Natural killer cell (primary cell): ENCODE results near the gene BCL6. TPM values are rescaled to one million over a fixed set of nuclear protein-coding genes. Genes with fewer than 3 reads are reported as not detected.

Experiments
- ATAC-seq, 3 donors: fragments of 150-1000 bp in 2 of 3; fragments of 200-7000 bp in 1 of 3; cut with Tn5 transposase; 1 replicate in 1 of 3; 2 replicates in 2 of 3; pipeline ENCODE4 v1.10.0; 2021; ENCODE audit warnings: mild to moderate bottlenecking in 2 of 3, moderate library complexity in 2 of 3
- DNase-seq, 2 donors: peaks; one replicate each; pipeline versions ENCODE4 v3.0.0 to v3.0.0-alpha.2; 2013 to 2021; ENCODE audit warnings: mixed read lengths in 1 of 2
- H3K27ac ChIP-seq: one replicate; pipeline ENCODE4 v1.5.1; 2013; ENCODE audit warnings: mild to moderate bottlenecking, low read length
- H3K27me3 ChIP-seq: one replicate; pipeline ENCODE4 v1.6.1; 2013; ENCODE audit warnings: low read length; ENCODE audit not compliant: control insufficient read depth, insufficient read depth
- H3K36me3 ChIP-seq: one replicate; pipeline ENCODE4 v1.6.1; 2013; ENCODE audit warnings: low read length; ENCODE audit not compliant: control insufficient read depth, insufficient read depth
- H3K4me1 ChIP-seq: one replicate; pipeline ENCODE4 v1.6.1; 2013; ENCODE audit warnings: low read length; ENCODE audit not compliant: control insufficient read depth, insufficient read depth
- H3K4me3 ChIP-seq: one replicate; pipeline ENCODE4 v1.5.1; 2013; ENCODE audit warnings: low read length
- H3K9me3 ChIP-seq: one replicate; pipeline ENCODE4 v1.6.1; 2013; ENCODE audit warnings: low read length; ENCODE audit not compliant: control insufficient read depth, insufficient read depth
- H3K27ac Mint-ChIP-seq, 2 donors: one replicate each; pipeline ENCODE4 v1.8.0; 2022; ENCODE audit warnings: mild to moderate bottlenecking in 2 of 2, mixed read lengths in 2 of 2, moderate library complexity in 1 of 2
- H3K27me3 Mint-ChIP-seq, 2 donors: one replicate each; pipeline ENCODE4 v1.8.0; 2022; ENCODE audit warnings: low read depth in 2 of 2, mixed read lengths in 2 of 2
- H3K36me3 Mint-ChIP-seq: one replicate; pipeline ENCODE4 v1.8.0; 2022; ENCODE audit warnings: mixed read lengths
- H3K4me1 Mint-ChIP-seq, 2 donors: one replicate each; pipeline ENCODE4 v1.8.0; 2022; ENCODE audit warnings: mixed read lengths in 2 of 2
- H3K4me3 Mint-ChIP-seq: one replicate; pipeline ENCODE4 v1.8.0; 2022; ENCODE audit warnings: mild to moderate bottlenecking, moderate library complexity, mixed read lengths
- H3K9me3 Mint-ChIP-seq, 2 donors: one replicate each; pipeline ENCODE4 v1.8.0; 2022; ENCODE audit warnings: mixed read lengths in 2 of 2
- CTCF ChIP-seq: fragments of 200-600 bp; IDR thresholded peaks from one replicate; pipeline ENCODE4 v1.8.0; 2022; ENCODE audit warnings: antibody characterized with exemption
- WGBS: methylation state at CpG from one replicate; pipeline ENCODE4 v1.1.7; 2013; ENCODE audit warnings: missing lambda C conversion rate; ENCODE audit not compliant: insufficient coverage; 5-methylcytosine and 5-hydroxymethylcytosine counted together
- intact Hi-C: fragments of 100-400 bp; cut with micrococcal nuclease; formaldehyde crosslinking; loops from one replicate; pipeline ENCODE4 v1.14.2; 2022
- total RNA-seq, 4 donors: library from RNA; stranded (reverse); fragments of 120-200 nt in 1 of 4; gene quantifications; one replicate each; pipeline versions ENCODE4 v1.2.3 to v1.2.4, GENCODE V29; 2013 to 2022

The BCL6 gene
- total RNA-seq, 3 donors from 2014 or later (not counting 1 experiment from before 2014, with no cell fraction given) = 41.0 to 59.0 (median 45.2) TPM

DNA sequence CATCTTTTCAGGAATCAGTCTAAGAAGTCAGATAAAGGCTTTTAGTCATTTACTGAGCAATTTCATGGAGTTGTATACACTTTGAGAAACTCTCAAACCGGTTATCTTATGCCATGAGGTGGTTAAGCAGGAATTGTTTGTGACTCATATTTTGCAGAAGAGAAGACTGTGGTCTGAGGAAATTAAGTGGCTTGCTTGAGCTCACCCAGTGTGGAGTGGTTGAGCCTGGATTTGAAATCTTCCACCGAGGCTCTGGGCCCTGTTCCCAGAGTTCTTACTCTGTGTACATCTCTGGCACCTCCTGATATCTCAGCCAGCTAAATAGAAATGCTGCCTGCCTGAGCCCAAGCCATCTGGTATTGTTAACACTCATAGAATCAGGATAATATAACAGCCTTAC is 37.8 kb upstream of the BCL6 start:
- ATAC-seq = no peak
- Histone ChIP-seq H3K4me3 (no peak overlapping the region), H3K4me1 (peaks cover 6% of the 10 kb centered on the region), H3K9me3 (no peaks in the 10 kb centered on the region), H3K27ac (no peak overlapping the region), H3K27me3 (no peaks in the 10 kb centered on the region), H3K36me3 (no peaks in the 10 kb centered on the region)
- WGBS = 58% methylated on average over 2 of the region's 2 CpGs
- Mint-ChIP-seq H3K4me1 (peaks cover 6 to 8% of the 10 kb centered on the region in 2 donors), H3K27ac (no peak overlapping the region), H3K36me3 (no peaks in the 10 kb centered on the region), H3K9me3 (no peaks in the 10 kb centered on the region), H3K27me3 (no peaks in the 10 kb centered on the region), H3K4me3 (no peak overlapping the region)
- intact Hi-C loops = no loop called here
- DNase-seq = no peak
- no peak for TF ChIP-seq CTCF

GRCh38 chr3:187782006-187782405 is 36.7 kb upstream of the BCL6 start:
- no peak overlapping the region for H3K27ac ChIP-seq
- ATAC-seq (no peak), DNase-seq (no peak)
- H3K36me3 Mint-ChIP-seq = no peaks in the 10 kb centered on the region
- H3K4me3 Mint-ChIP-seq = no peak overlapping the region
- 100% methylated on average over 2 of the region's 3 CpGs for WGBS
- H3K36me3 ChIP-seq = no peaks in the 10 kb centered on the region
- no peaks in the 10 kb centered on the region for H3K9me3 ChIP-seq
- no peaks in the 10 kb centered on the region for H3K9me3 Mint-ChIP-seq
- TF ChIP-seq CTCF = no peak
- no peak overlapping the region for H3K4me3 ChIP-seq
- H3K4me1 Mint-ChIP-seq = peaks cover 17 to 19% of the 10 kb centered on the region in 2 donors
- no peaks in the 10 kb centered on the region for H3K27me3 Mint-ChIP-seq
- peaks cover 12% of the 10 kb centered on the region for H3K4me1 ChIP-seq
- no peaks in the 10 kb centered on the region for H3K27me3 ChIP-seq
- intact Hi-C loops = no loop called here
- H3K27ac Mint-ChIP-seq = no peak overlapping the region

GRCh38 chr3:187781001-187781400 is 35.7 kb upstream of the BCL6 start:
- H3K36me3 ChIP-seq = no peaks in the 10 kb centered on the region
- Mint-ChIP-seq H3K9me3 (no peaks in the 10 kb centered on the region), H3K36me3 (no peaks in the 10 kb centered on the region), H3K4me1 (peaks cover 21 to 22% of the 10 kb centered on the region in 2 donors), H3K27ac (no peak overlapping the region), H3K4me3 (no peak overlapping the region), H3K27me3 (no peaks in the 10 kb centered on the region)
- H3K27me3 ChIP-seq = no peaks in the 10 kb centered on the region
- H3K9me3 ChIP-seq = no peaks in the 10 kb centered on the region
- intact Hi-C loops = no loop called here
- 100% methylated on average over 1 of the region's 2 CpGs for WGBS
- no peak for TF ChIP-seq CTCF
- ATAC-seq = no peak
- H3K4me3 ChIP-seq = no peak overlapping the region
- no peak overlapping the region for H3K27ac ChIP-seq
- H3K4me1 ChIP-seq = peaks cover 16% of the 10 kb centered on the region
- no peak for DNase-seq

GRCh38 chr3:187778726-187779125 is 33.5 kb upstream of the BCL6 start:
- Mint-ChIP-seq H3K4me3 (no peak overlapping the region), H3K27ac (no peak overlapping the region), H3K36me3 (no peaks in the 10 kb centered on the region), H3K27me3 (no peaks in the 10 kb centered on the region), H3K4me1 (peaks cover 27 to 29% of the 10 kb centered on the region in 2 donors), H3K9me3 (no peaks in the 10 kb centered on the region)
- Histone ChIP-seq H3K4me1 (peaks cover 21% of the 10 kb centered on the region), H3K4me3 (no peak overlapping the region), H3K27me3 (no peaks in the 10 kb centered on the region), H3K27ac (no peak overlapping the region), H3K9me3 (no peaks in the 10 kb centered on the region), H3K36me3 (no peaks in the 10 kb centered on the region)
- intact Hi-C loops = no loop called here
- WGBS = 100% methylated on average over 2 of the region's 2 CpGs
- no peak for DNase-seq
- no peak for TF ChIP-seq CTCF
- ATAC-seq = no peak
